HepG2 (cell line): ENCODE measurements around the gene VDAC1. TPM values are rescaled to one million over a fixed set of nuclear protein-coding genes. Genes with fewer than 3 reads are reported as not detected.

Source experiments
- ASH2L ChIP-seq: fragments of 300-600, 200-600 bp; sonication (generic); IDR thresholded peaks from 2 replicates; pipeline ENCODE4 v1.7.0; 2017; ENCODE audit warnings: low read depth, mild to moderate bottlenecking, moderate library complexity, mixed read lengths, low read length; ENCODE audit not compliant: insufficient read length
- FOXC1 ChIP-seq: sonication (generic); formaldehyde crosslinking; IDR thresholded peaks from 2 replicates; pipeline ENCODE4 v1.8.0; 2022; ENCODE audit warnings: mild to moderate bottlenecking, missing genetic modification reagents, borderline replicate concordance
- FOXO1 ChIP-seq: sonication (generic); formaldehyde crosslinking; IDR thresholded peaks from 2 replicates; pipeline ENCODE4 v1.4.0; 2020; ENCODE audit warnings: missing genetic modification reagents
- FOXP4 ChIP-seq: sonication (generic); formaldehyde crosslinking; IDR thresholded peaks from 2 replicates; pipeline ENCODE4 v1.4.0; 2020; ENCODE audit warnings: missing genetic modification reagents
- HOXA9 ChIP-seq: sonication (generic); formaldehyde crosslinking; IDR thresholded peaks from 2 replicates; pipeline ENCODE4 v1.8.1; 2022; ENCODE audit warnings: missing genetic modification reagents, mild to moderate bottlenecking, moderate library complexity, borderline replicate concordance
- LRRFIP1 ChIP-seq: sonication (generic); formaldehyde crosslinking; conservative IDR thresholded peaks from 2 replicates; pipeline ENCODE4 v1.4.0; 2020; ENCODE audit warnings: missing genetic modification reagents
- MAF1 ChIP-seq: sonication (generic); formaldehyde crosslinking; IDR thresholded peaks from 2 replicates; pipeline ENCODE4 v1.5.0; 2020; ENCODE audit warnings: missing genetic modification reagents, borderline replicate concordance
- MAFF ChIP-seq: IDR thresholded peaks from 2 replicates; pipeline ENCODE4 v1.6.1; 2011; ENCODE audit warnings: low read depth, low read length, improper control_type of control experiment
- SMARCE1 ChIP-seq: fragments of 450-650 bp; IDR thresholded peaks from 2 replicates; pipeline ENCODE4 v1.6.1; 2017; ENCODE audit warnings: borderline replicate concordance
- ZNF101 ChIP-seq: sonication (generic); formaldehyde crosslinking; IDR thresholded peaks from 2 replicates; pipeline ENCODE4 v1.4.0; 2020; ENCODE audit warnings: mild to moderate bottlenecking, low read depth, missing genetic modification reagents, borderline replicate concordance
- polyA plus RNA-seq, 8 experiments: library from polyadenylated mRNA; depleted of rRNA in 3 of 8; stranded (reverse) in 7 of 8; unstranded in 1 of 8; fragments of >200 nt; fragmentation: Illumina TruSeq in 4 of 8; extraction: Trizol in 4 of 8; gene quantifications; 2 replicates each; pipeline versions ENCODE4 v1.2.1 to v1.2.3, GENCODE V29; 2011 to 2016; ENCODE audit warnings: low read depth in 4 of 8, missing spikeins in 1 of 8, mixed read lengths in 1 of 8; ENCODE audit not compliant: insufficient read depth in 1 of 8
- total RNA-seq, 5 experiments: library from RNA; depleted of rRNA; stranded (reverse); fragments of >200 nt; fragmentation: Illumina TruSeq; extraction: Trizol; gene quantifications; 2 replicates each; pipeline ENCODE4 v1.2.3, GENCODE V29; 2016; ENCODE audit warnings: low read depth in 1 of 5
- TF ChIP-seq, protein P1 (sequence below): sonication (generic); formaldehyde crosslinking; IDR thresholded peaks from 2 replicates; pipeline ENCODE4 v1.4.0; 2020; ENCODE audit warnings: missing genetic modification reagents, mild to moderate bottlenecking, borderline replicate concordance
- TF ChIP-seq, protein P2 (sequence below): sonication (generic); formaldehyde crosslinking; IDR thresholded peaks from 2 replicates; pipeline ENCODE4 v1.4.0; 2020; ENCODE audit warnings: missing genetic modification reagents
- TF ChIP-seq, protein P3 (sequence below), 2 experiments: sonication (generic) in 1 of 2; formaldehyde crosslinking in 1 of 2; IDR thresholded peaks; 2 replicates each; pipeline versions ENCODE4 v1.4.0 to v1.6.1; 2016 to 2020; ENCODE audit warnings: borderline replicate concordance in 1 of 2, low read depth in 1 of 2, mild to moderate bottlenecking in 1 of 2, missing genetic modification reagents in 1 of 2

VDAC1 gene
- total and polyA plus RNA-seq, 2 of the 13 experiments (the other 11 are each of a cell fraction or from before 2014, with no cell fraction given): 112 to 380 TPM

DNA sequence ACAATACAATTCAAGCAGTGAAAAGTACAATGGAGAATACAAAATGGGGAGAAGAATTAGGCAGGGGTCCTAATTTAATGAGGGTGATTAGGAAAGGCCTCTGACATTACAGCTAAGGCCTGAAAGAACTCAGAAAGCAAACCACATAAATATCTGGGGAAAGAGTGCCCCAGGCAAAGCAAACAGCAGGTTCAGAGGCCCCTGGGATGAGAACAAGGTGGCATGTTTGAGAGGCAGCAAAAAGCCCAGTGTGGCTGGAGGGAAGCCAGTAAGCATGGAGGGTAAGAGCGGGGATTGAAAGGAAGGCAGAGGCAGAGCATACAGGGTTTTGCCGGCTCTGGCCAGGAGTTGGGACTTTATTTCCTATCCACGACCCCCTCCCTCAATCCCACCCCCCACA, 33.4 kb upstream of the VDAC1 start (continued):
- no peak for TF ChIP-seq LRRFIP1
- no peak for TF ChIP-seq FOXC1 (CRISPR knock-in tag)
- TF ChIP-seq MAFF: no peak
- TF ChIP-seq, protein P1, sequence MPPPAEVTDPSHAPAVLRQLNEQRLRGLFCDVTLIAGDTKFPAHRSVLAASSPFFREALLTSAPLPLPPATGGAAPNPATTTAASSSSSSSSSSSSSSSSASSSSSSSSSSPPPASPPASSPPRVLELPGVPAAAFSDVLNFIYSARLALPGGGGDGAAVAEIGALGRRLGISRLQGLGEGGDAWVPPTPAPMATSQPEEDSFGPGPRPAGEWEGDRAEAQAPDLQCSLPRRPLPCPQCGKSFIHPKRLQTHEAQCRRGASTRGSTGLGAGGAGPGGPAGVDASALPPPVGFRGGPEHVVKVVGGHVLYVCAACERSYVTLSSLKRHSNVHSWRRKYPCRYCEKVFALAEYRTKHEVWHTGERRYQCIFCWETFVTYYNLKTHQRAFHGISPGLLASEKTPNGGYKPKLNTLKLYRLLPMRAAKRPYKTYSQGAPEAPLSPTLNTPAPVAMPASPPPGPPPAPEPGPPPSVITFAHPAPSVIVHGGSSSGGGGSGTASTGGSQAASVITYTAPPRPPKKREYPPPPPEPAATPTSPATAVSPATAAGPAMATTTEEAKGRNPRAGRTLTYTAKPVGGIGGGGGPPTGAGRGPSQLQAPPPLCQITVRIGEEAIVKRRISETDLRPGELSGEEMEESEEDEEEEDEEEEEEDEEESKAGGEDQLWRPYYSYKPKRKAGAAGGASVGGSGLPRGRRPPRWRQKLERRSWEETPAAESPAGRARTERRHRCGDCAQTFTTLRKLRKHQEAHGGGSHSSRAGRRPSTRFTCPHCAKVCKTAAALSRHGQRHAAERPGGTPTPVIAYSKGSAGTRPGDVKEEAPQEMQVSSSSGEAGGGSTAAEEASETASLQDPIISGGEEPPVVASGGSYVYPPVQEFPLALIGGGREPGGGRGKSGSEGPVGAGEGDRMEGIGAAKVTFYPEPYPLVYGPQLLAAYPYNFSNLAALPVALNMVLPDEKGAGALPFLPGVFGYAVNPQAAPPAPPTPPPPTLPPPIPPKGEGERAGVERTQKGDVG: no peak
- TF ChIP-seq, protein P2, sequence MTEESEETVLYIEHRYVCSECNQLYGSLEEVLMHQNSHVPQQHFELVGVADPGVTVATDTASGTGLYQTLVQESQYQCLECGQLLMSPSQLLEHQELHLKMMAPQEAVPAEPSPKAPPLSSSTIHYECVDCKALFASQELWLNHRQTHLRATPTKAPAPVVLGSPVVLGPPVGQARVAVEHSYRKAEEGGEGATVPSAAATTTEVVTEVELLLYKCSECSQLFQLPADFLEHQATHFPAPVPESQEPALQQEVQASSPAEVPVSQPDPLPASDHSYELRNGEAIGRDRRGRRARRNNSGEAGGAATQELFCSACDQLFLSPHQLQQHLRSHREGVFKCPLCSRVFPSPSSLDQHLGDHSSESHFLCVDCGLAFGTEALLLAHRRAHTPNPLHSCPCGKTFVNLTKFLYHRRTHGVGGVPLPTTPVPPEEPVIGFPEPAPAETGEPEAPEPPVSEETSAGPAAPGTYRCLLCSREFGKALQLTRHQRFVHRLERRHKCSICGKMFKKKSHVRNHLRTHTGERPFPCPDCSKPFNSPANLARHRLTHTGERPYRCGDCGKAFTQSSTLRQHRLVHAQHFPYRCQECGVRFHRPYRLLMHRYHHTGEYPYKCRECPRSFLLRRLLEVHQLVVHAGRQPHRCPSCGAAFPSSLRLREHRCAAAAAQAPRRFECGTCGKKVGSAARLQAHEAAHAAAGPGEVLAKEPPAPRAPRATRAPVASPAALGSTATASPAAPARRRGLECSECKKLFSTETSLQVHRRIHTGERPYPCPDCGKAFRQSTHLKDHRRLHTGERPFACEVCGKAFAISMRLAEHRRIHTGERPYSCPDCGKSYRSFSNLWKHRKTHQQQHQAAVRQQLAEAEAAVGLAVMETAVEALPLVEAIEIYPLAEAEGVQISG: 0 out of 2 replicates have a peak, but pooled peaks have one; percentile 20
- no peak for TF ChIP-seq SMARCE1
- TF ChIP-seq HOXA9 (CRISPR knock-in tag): no peak
- TF ChIP-seq MAF1: no peak
- peak; percentile 72 for TF ChIP-seq FOXP4 (CRISPR knock-in tag)
- peak; percentile 53 for TF ChIP-seq ASH2L
- TF ChIP-seq, protein P3, sequence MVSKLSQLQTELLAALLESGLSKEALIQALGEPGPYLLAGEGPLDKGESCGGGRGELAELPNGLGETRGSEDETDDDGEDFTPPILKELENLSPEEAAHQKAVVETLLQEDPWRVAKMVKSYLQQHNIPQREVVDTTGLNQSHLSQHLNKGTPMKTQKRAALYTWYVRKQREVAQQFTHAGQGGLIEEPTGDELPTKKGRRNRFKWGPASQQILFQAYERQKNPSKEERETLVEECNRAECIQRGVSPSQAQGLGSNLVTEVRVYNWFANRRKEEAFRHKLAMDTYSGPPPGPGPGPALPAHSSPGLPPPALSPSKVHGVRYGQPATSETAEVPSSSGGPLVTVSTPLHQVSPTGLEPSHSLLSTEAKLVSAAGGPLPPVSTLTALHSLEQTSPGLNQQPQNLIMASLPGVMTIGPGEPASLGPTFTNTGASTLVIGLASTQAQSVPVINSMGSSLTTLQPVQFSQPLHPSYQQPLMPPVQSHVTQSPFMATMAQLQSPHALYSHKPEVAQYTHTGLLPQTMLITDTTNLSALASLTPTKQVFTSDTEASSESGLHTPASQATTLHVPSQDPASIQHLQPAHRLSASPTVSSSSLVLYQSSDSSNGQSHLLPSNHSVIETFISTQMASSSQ (IDR thresholded peaks at IDR 0.05; ENCODE audit: low read depth): 0 out of 2 replicates have a peak, but pooled peaks have one; percentile 20
- TF ChIP-seq, protein P3 (CRISPR knock-in tag; IDR thresholded peaks at IDR 0.05; ENCODE audit: borderline replicate concordance): no peak
- TF ChIP-seq FOXO1 (CRISPR knock-in tag): peak; percentile 49; the same call in 1 of the 2 replicates
- TF ChIP-seq ZNF101 (CRISPR knock-in tag): no peak
